GM19043 (cell line): ENCODE measurements around the gene BCAS3.

Experiments used
- ATAC-seq: cut with Tn5 transposase; IDR thresholded peaks from one replicate; pipeline ENCODE4 v1.9.1; 2021; ENCODE audit warnings: low read depth; ENCODE audit not compliant: unreplicated experiment

The BCAS3 gene

GRCh38 chr17:61209106-61209439, 531.4 kb downstream of the BCAS3 start:
- ATAC-seq: no peak

GRCh38 chr17:61209525-61209924, 531.9 kb downstream of the BCAS3 start:
- no peak for ATAC-seq

- no peak for ATAC-seq
Measured at GRCh38 chr17:61211236-61211635, 533.6 kb downstream of the BCAS3 start.

- no peak for ATAC-seq
Measured at GRCh38 chr17:61212655-61213054, 535.0 kb downstream of the BCAS3 start.

GRCh38 chr17:61214753-61215152, 537.1 kb downstream of the BCAS3 start:
- no peak for ATAC-seq

GRCh38 chr17:61216066-61216465, 538.4 kb downstream of the BCAS3 start:
- no peak for ATAC-seq

GRCh38 chr17:61217878-61218437, 540.3 kb downstream of the BCAS3 start:
- ATAC-seq: no peak

GRCh38 chr17:61218438-61218837, 540.8 kb downstream of the BCAS3 start:
- no peak for ATAC-seq

GRCh38 chr17:61219460-61219859, 541.8 kb downstream of the BCAS3 start:
- no peak for ATAC-seq

GRCh38 chr17:61221181-61221580, 543.5 kb downstream of the BCAS3 start:
- no peak for ATAC-seq

- no peak for ATAC-seq
Measured at GRCh38 chr17:61221597-61222471, 544.2 kb downstream of the BCAS3 start.

- ATAC-seq: no peak
Measured at GRCh38 chr17:61223725-61224124, 546.1 kb downstream of the BCAS3 start.

- no peak for ATAC-seq
Measured at GRCh38 chr17:61225178-61225882, 547.7 kb downstream of the BCAS3 start.

GRCh38 chr17:61227866-61228265, 550.2 kb downstream of the BCAS3 start:
- no peak for ATAC-seq

GRCh38 chr17:61230461-61230860, 552.8 kb downstream of the BCAS3 start:
- ATAC-seq: no peak

GRCh38 chr17:61230972-61231820, 553.5 kb downstream of the BCAS3 start:
- no peak for ATAC-seq

GRCh38 chr17:61232871-61233270, 555.2 kb downstream of the BCAS3 start:
- ATAC-seq: no peak

GRCh38 chr17:61233991-61234750, 556.5 kb downstream of the BCAS3 start:
- ATAC-seq: no peak

- no peak for ATAC-seq
Measured at GRCh38 chr17:61235001-61235826, 557.6 kb downstream of the BCAS3 start.
